ENCODE results near the gene PPP6R1.
"Not testable (repeated sequence)": the region's sequence is repeated elsewhere in the genome, so short reads cannot be mapped to it uniquely, and the experiment has no call there.

PPP6R1 gene

GRCh38 chr19:55231391-55232285 lies 27.2 kb downstream of the PPP6R1 start:
- H3K4me3 ChIP-seq (ENCODE audit: low read length), result no peak overlapping the region
- TF ChIP-seq ZNF274 (IDR thresholded peaks at IDR 0.05; ENCODE audit: low read depth, low read length), result no peak

- no peak overlapping the region for H3K4me3 ChIP-seq (ENCODE audit: low read length)
- no peak for TF ChIP-seq ZNF274 (IDR thresholded peaks at IDR 0.05; ENCODE audit: low read depth, low read length)
Measured at GRCh38 chr19:55230780-55231179, 28.0 kb downstream of the PPP6R1 start.

- H3K4me3 ChIP-seq (ENCODE audit: low read length), result no peak overlapping the region
- no peak for TF ChIP-seq ZNF274 (IDR thresholded peaks at IDR 0.05; ENCODE audit: low read depth, low read length)
Measured at GRCh38 chr19:55230329-55230728, 28.5 kb downstream of the PPP6R1 start.

GRCh38 chr19:55229789-55230182 lies 29.0 kb downstream of the PPP6R1 start:
- no peak for TF ChIP-seq ZNF274 (IDR thresholded peaks at IDR 0.05; ENCODE audit: low read depth, low read length)
- H3K4me3 ChIP-seq (ENCODE audit: low read length), result no peak overlapping the region

- no peak overlapping the region for H3K4me3 ChIP-seq (ENCODE audit: low read length)
- no peak for TF ChIP-seq ZNF274 (IDR thresholded peaks at IDR 0.05; ENCODE audit: low read depth, low read length)
Measured at GRCh38 chr19:55229145-55229788, 29.6 kb downstream of the PPP6R1 start.

- no peak within 1 kb of the TSS for H3K4me3 ChIP-seq (ENCODE audit: low read length)
- TF ChIP-seq ZNF274 (IDR thresholded peaks at IDR 0.05; ENCODE audit: low read depth, low read length), result no peak
Measured at GRCh38 chr19:55228403-55229031, 30.3 kb downstream of the PPP6R1 start, which contains the start of gene TMEM86B. Gene TMEM86B (minus strand): TSS chr19:55228763. CDS start chr19:55228741, 22 bp downstream.

GRCh38 chr19:55228015-55228391 lies 30.8 kb downstream of the PPP6R1 start:
- no peak overlapping the region for H3K4me3 ChIP-seq (ENCODE audit: low read length)
- TF ChIP-seq ZNF274 (IDR thresholded peaks at IDR 0.05; ENCODE audit: low read depth, low read length), result no peak

GRCh38 chr19:55227241-55228014 lies 31.4 kb downstream of the PPP6R1 start:
- no peak for TF ChIP-seq ZNF274 (IDR thresholded peaks at IDR 0.05; ENCODE audit: low read depth, low read length)
- no peak overlapping the region for H3K4me3 ChIP-seq (ENCODE audit: low read length)

- no peak overlapping the region for H3K4me3 ChIP-seq (ENCODE audit: low read length)
- no peak for TF ChIP-seq ZNF274 (IDR thresholded peaks at IDR 0.05; ENCODE audit: low read depth, low read length)
Measured at GRCh38 chr19:55226788-55227187, 32.0 kb downstream of the PPP6R1 start.

- TF ChIP-seq ZNF274 (IDR thresholded peaks at IDR 0.05; ENCODE audit: low read depth, low read length), result no peak
Measured at GRCh38 chr19:55226273-55226672, 32.5 kb downstream of the PPP6R1 start.

GRCh38 chr19:55225415-55225958 lies 33.3 kb downstream of the PPP6R1 start:
- H3K4me3 ChIP-seq (ENCODE audit: low read length), result no peak overlapping the region
- TF ChIP-seq ZNF274 (IDR thresholded peaks at IDR 0.05; ENCODE audit: low read depth, low read length), result no peak

More at GRCh38 chr19:55226273-55226672, 32.5 kb downstream of the PPP6R1 start:
- H3K4me3 ChIP-seq (ENCODE audit: low read length), result no peak overlapping the region

GRCh38 chr19:55224679-55225414 lies 34.0 kb downstream of the PPP6R1 start:
- not testable (repeated sequence) for H3K4me3 ChIP-seq (ENCODE audit: low read length)

- TF ChIP-seq ZNF274 (IDR thresholded peaks at IDR 0.05; ENCODE audit: low read depth, low read length), result no peak
- H3K4me3 ChIP-seq (ENCODE audit: low read length), result no peak overlapping the region
Measured at GRCh38 chr19:55224038-55224665, 34.7 kb downstream of the PPP6R1 start.

All from GM08714 (cell line).